ENCODE results near the gene PDCD11.
"Not testable (repeated sequence)": the region's sequence is repeated elsewhere in the genome, so short reads cannot be mapped to it uniquely, and the experiment has no call there.

Gene PDCD11

DNA sequence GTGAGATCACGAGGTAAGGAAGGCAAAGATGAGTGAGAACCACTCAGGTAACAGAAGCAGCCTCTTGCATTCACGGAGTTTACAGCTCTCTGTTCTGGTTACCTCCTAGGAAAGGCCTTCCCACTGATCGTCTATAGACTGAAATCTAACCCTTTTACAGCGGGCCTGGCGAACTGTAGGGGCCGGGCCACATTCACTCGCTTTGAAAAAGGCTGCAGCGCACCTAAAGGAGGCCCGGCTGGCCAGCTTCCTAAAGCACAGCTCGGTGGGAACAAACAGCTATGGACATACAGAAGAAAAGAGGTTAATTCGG lies 716 bp upstream of the PDCD11 start:
- in situ Hi-C loops (cut with HindIII; ENCODE audit: low sequenced_read_pairs): loop anchor here (5.0 kb wide), 1 partner anchor 57 kb away; the partner anchor contains the start of gene CALHM2
- no peak for DNase-seq (ENCODE audit: low read depth)
- TF ChIP-seq, protein P1, sequence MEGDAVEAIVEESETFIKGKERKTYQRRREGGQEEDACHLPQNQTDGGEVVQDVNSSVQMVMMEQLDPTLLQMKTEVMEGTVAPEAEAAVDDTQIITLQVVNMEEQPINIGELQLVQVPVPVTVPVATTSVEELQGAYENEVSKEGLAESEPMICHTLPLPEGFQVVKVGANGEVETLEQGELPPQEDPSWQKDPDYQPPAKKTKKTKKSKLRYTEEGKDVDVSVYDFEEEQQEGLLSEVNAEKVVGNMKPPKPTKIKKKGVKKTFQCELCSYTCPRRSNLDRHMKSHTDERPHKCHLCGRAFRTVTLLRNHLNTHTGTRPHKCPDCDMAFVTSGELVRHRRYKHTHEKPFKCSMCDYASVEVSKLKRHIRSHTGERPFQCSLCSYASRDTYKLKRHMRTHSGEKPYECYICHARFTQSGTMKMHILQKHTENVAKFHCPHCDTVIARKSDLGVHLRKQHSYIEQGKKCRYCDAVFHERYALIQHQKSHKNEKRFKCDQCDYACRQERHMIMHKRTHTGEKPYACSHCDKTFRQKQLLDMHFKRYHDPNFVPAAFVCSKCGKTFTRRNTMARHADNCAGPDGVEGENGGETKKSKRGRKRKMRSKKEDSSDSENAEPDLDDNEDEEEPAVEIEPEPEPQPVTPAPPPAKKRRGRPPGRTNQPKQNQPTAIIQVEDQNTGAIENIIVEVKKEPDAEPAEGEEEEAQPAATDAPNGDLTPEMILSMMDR (IDR thresholded peaks at IDR 0.05; ENCODE audit: low read depth, low read length, missing control alignments): no peak
- H3K4me3 ChIP-seq (ENCODE audit: low read depth, low read length): peak overlapping the region; percentile 82

DNA sequence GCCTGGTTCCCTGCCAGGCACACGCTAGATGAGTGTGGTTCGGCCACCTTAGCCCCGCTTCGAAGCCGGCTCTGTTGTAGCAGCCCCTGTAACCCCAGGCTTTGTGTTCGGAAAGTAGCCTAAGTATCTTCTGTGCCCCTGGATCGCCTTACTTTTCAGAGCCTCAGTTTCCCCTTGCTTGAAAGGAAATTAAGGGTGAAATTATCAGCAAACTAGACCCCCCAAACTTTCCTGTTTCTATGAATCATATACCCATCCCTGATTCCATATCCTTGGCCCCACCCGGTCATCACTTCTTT lies 312 bp downstream of the PDCD11 start:
- in situ Hi-C loops (cut with HindIII; ENCODE audit: low sequenced_read_pairs): loop anchor here (5.0 kb wide), 1 partner anchor 56 kb away; the partner anchor contains the start of gene CALHM2
- peak overlapping the region; percentile 82 for H3K4me3 ChIP-seq (ENCODE audit: low read depth, low read length)
- DNase-seq (ENCODE audit: low read depth): no peak
- TF ChIP-seq, protein P1 (IDR thresholded peaks at IDR 0.05; ENCODE audit: low read depth, low read length, missing control alignments): no peak

DNA sequence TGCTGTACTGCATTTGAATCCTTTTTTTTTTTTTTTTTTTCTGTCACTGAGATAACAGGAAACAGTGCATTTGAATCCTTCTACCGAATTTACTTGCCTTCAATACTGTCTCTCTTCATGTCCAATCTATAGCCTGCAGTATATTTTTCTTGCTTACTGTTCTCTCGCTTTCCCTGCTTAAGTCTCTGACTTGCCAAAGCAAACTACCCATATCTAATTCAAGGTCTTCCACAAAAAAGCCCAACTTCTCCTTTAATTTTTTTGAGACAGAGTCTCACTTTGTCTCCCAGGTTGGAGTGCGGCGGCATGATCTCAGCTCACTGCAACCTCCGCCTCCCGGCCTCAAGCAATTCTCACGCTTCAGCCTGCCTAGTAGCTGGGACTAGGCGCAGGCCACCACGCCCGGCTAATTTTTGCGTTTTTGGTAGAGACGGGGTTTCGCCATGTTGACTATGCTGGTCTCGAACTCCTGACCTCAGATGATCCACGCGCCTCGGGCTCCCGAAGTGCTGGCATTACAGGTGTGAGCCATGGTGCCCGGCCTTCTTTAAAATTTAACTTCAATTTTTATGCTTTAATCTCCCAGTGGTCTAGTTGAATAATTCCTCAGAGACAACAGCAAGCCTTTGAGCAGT lies 882 bp downstream of the PDCD11 start:
- in situ Hi-C loops (cut with HindIII; ENCODE audit: low sequenced_read_pairs): loop anchor here (5.0 kb wide), 1 partner anchor 55 kb away; the partner anchor contains the start of gene CALHM2
- TF ChIP-seq, protein P1 (IDR thresholded peaks at IDR 0.05; ENCODE audit: low read depth, low read length, missing control alignments): no peak
- DNase-seq (ENCODE audit: low read depth): no peak
- H3K4me3 ChIP-seq (ENCODE audit: low read depth, low read length): peak overlapping the region; percentile 82

DNA sequence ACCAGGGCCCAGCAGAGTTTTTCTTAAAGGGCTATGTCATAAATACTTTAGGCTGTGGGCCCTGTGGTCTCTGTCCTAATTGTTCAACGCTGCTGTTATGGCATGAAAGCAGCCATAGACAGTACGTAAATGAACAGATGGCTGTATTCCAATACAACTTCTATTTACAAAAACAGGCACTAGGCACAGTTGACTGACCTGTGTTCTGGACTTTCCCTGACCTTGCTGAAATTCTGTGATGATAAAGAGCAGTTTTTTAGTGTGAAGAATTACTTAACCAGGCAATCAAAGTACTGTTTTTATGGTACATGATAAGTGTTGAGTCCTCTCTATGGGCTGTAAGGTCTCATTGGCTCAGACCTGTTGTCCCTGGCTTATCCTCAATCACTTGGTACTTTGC lies 17.1 kb downstream of the PDCD11 start:
- H3K4me3 ChIP-seq (ENCODE audit: low read depth, low read length): no peak overlapping the region
- no peak for DNase-seq (ENCODE audit: low read depth)
- TF ChIP-seq, protein P1 (IDR thresholded peaks at IDR 0.05; ENCODE audit: low read depth, low read length, missing control alignments): no peak
- in situ Hi-C loops (cut with HindIII; ENCODE audit: low sequenced_read_pairs): loop anchor here (10.0 kb wide), 1 partner anchor 61 kb away; the partner anchor contains the start of gene CALHM3

DNA sequence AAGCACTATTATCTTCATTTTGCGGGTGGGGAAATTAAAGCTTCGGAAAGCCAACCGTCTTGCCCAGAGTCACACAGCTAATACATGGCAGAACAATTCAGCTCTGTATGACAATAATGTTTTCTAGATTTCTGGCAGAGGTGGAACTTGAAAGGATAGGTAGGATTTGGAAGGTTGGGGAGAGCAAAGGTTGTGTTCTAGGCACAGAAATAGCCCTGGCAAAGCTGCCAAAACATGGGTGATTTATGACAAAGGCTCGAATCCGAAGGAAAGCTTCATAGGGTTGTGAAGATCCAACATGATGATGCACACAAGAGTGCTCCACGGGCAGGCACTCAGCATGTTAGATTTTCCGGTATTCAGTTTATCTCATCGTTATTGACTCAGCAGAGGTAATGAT lies 19.2 kb downstream of the PDCD11 start:
- H3K4me3 ChIP-seq (ENCODE audit: low read depth, low read length): no peak overlapping the region
- DNase-seq (ENCODE audit: low read depth): no peak
- TF ChIP-seq, protein P1 (IDR thresholded peaks at IDR 0.05; ENCODE audit: low read depth, low read length, missing control alignments): no peak
- in situ Hi-C loops (cut with HindIII; ENCODE audit: low sequenced_read_pairs): loop anchor here (10.0 kb wide), 1 partner anchor 59 kb away; the partner anchor contains the start of gene CALHM3

DNA sequence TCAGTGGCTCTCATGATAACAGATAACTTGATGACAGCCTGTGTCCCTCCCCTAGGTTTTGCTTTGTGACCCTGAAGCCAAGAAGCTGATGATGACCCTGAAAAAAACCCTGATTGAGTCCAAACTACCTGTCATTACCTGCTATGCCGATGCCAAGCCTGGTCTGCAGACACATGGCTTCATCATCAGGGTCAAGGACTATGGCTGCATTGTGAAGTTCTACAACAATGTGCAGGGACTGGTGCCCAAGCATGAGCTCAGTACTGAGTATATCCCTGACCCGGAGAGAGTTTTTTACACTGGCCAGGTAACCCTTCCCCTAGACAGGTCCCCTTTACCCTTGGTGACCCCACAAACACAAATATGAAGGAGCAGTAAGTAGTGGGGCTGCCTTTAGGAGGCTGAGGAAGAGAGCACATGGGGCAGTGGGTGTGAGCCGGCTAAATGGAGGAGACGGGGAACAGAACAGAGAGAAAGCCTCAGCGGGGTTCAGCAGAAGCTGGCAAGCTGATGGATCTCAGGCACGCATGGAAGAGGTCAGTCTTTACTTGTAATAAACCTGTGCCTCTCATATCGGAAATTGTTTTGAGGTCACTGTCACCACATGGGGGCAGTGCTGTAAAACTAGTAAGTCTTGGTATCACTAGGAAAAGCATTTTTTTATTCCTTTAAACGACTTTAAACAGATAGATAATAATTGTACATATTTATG lies 20.2 kb downstream of the PDCD11 start:
- DNase-seq (ENCODE audit: low read depth): peak; percentile 50
- in situ Hi-C loops (cut with HindIII; ENCODE audit: low sequenced_read_pairs): loop anchor here (10.0 kb wide), 1 partner anchor 58 kb away; the partner anchor contains the start of gene CALHM3
- no peak overlapping the region for H3K4me3 ChIP-seq (ENCODE audit: low read depth, low read length)
- TF ChIP-seq, protein P1 (IDR thresholded peaks at IDR 0.05; ENCODE audit: low read depth, low read length, missing control alignments): peak; percentile 48

DNA sequence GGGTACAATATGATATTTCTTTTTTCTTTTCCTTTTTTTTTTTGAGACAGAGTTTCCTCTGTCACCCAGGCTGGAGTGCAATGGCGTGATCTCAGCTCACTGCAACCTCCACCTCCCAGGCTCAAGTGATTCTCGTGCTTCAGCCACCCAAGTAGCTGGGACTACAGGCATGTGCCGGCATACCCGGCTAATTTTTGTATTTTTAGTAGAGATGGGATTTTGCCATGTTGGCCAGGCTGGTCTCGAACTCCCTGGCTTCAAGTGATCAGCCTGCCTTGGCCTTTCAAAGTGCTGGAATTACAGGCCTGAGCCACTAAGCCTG lies 20.7 kb downstream of the PDCD11 start:
- DNase-seq (ENCODE audit: low read depth): not testable (repeated sequence)
- in situ Hi-C loops (cut with HindIII; ENCODE audit: low sequenced_read_pairs): loop anchor here (10.0 kb wide), 1 partner anchor 58 kb away; the partner anchor contains the start of gene CALHM3

More for the DNA sequence above, 20.7 kb downstream of the PDCD11 start:
- H3K4me3 ChIP-seq (ENCODE audit: low read depth, low read length): not testable (repeated sequence)
